GM21825 (cell line): ENCODE results near the gene NT5C1A.

Experiments used
- ATAC-seq: cut with Tn5 transposase; IDR thresholded peaks from one replicate; pipeline ENCODE4 v1.9.1; 2021; ENCODE audit warnings: mild to moderate bottlenecking, moderate library complexity; ENCODE audit not compliant: unreplicated experiment

The NT5C1A gene

GRCh38 chr1:39639305-39640130, 32.4 kb downstream of the NT5C1A start, which contains the start of gene HEYL:
HEYL (minus strand) TSS chr1:39639643; CDS start chr1:39639625, 18 bp downstream.
- ATAC-seq = no peak

GRCh38 chr1:39638965-39639304, 33.0 kb downstream of the NT5C1A start:
- no peak for ATAC-seq

- ATAC-seq = no peak
These were observed 34.5 kb downstream of the NT5C1A start for GRCh38 chr1:39637361-39637760.

- no peak for ATAC-seq
These were observed 36.1 kb downstream of the NT5C1A start for GRCh38 chr1:39635871-39636210.

GRCh38 chr1:39635205-39635870, 36.6 kb downstream of the NT5C1A start:
- no peak for ATAC-seq

- ATAC-seq = no peak
These were observed 38.5 kb downstream of the NT5C1A start for GRCh38 chr1:39633422-39633821.

- no peak for ATAC-seq
These were observed 39.1 kb downstream of the NT5C1A start for GRCh38 chr1:39632682-39633417.

- no peak for ATAC-seq
These were observed 39.6 kb downstream of the NT5C1A start for GRCh38 chr1:39632323-39632681.

GRCh38 chr1:39631361-39632322, 40.3 kb downstream of the NT5C1A start:
- no peak for ATAC-seq

GRCh38 chr1:39628807-39629350, 43.0 kb downstream of the NT5C1A start:
- ATAC-seq = no peak

- no peak for ATAC-seq
These were observed 45.3 kb downstream of the NT5C1A start for GRCh38 chr1:39626646-39627045.

- no peak for ATAC-seq
These were observed 46.2 kb downstream of the NT5C1A start for GRCh38 chr1:39625462-39626273.

- no peak for ATAC-seq
These were observed 46.9 kb downstream of the NT5C1A start for GRCh38 chr1:39625009-39625408.

GRCh38 chr1:39623053-39623452, 48.9 kb downstream of the NT5C1A start:
- no peak for ATAC-seq

- no peak for ATAC-seq
These were observed 49.5 kb downstream of the NT5C1A start for GRCh38 chr1:39622427-39622826.

- no peak for ATAC-seq
These were observed 51.2 kb downstream of the NT5C1A start for GRCh38 chr1:39620659-39621165.

GRCh38 chr1:39617488-39618049, 54.3 kb downstream of the NT5C1A start:
- ATAC-seq = no peak

- no peak for ATAC-seq
These were observed 56.7 kb downstream of the NT5C1A start for GRCh38 chr1:39615086-39615673.

GRCh38 chr1:39614488-39614887, 57.4 kb downstream of the NT5C1A start:
- ATAC-seq = no peak
